OCI-LY3 (cell line): ENCODE data around the gene FRMD1.

Source experiments
- EZH2phosphoT487 ChIP-seq: fragments of 200-600 bp; shearing (Covaris generic); IDR thresholded peaks from 2 replicates; pipeline ENCODE4 v1.6.1; 2018; ENCODE audit warnings: antibody characterized with exemption, mixed run types, low read depth
- TF ChIP-seq, protein P1 (sequence below): fragments of 200-600, 300-600 bp; sonication (generic); IDR thresholded peaks from 2 replicates; pipeline ENCODE4 v1.5.1; 2014; ENCODE audit warnings: antibody characterized with exemption, low read length, low read depth

DNA sequence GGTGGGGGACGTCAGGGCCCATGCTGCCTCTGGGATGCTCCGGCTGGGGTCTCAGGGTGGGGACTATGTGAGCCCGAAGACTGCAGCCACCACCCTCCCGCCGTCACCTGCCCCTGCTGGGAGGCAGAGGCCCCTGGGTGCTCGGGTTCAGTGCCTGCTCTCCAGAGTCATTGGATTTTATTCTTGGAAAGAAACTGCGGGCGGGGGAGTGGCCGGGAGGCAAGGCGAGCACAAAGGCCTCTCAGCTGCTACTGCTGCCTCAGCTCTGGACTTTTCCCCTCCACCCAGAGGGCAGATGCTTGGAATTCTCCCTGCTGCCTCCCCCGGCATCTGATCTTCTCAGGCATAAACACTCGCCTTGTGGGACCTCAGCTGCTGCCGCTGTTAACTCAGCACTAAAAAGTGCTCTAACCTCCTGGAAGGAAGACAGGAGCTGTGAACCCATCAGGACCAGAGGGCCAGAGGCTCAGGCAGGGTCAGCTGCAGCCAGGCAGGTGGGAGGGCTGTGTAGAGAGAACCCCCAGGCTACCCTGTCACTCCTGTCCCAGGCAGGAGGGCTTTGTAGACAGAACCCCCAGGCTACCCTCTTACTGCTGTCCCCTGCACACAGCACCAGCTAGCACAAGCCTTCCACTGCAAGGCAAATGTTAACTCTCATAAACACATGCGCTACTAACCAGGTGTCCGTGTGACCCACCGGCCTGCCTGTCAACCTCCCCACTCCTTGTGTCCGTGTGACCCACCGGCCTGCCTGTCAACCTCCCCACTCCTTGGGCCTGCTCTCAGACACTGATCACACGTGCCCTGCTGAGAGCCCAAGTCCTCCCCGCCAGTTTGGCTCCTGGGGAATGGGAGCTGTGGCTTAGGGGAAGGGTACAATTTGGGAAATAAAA, 9.4 kb upstream of the FRMD1 start:
- TF ChIP-seq, protein P1, sequence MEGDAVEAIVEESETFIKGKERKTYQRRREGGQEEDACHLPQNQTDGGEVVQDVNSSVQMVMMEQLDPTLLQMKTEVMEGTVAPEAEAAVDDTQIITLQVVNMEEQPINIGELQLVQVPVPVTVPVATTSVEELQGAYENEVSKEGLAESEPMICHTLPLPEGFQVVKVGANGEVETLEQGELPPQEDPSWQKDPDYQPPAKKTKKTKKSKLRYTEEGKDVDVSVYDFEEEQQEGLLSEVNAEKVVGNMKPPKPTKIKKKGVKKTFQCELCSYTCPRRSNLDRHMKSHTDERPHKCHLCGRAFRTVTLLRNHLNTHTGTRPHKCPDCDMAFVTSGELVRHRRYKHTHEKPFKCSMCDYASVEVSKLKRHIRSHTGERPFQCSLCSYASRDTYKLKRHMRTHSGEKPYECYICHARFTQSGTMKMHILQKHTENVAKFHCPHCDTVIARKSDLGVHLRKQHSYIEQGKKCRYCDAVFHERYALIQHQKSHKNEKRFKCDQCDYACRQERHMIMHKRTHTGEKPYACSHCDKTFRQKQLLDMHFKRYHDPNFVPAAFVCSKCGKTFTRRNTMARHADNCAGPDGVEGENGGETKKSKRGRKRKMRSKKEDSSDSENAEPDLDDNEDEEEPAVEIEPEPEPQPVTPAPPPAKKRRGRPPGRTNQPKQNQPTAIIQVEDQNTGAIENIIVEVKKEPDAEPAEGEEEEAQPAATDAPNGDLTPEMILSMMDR = no peak
- no peak for TF ChIP-seq EZH2phosphoT487
